Renal cortex interstitium (tissue), 11 donors: ENCODE results near the gene RNF13. TPM values are rescaled to one million over a fixed set of nuclear protein-coding genes. Genes with fewer than 3 reads are reported as not detected.
"Not testable (repeated sequence)": the region's sequence is repeated elsewhere in the genome, so short reads cannot be mapped to it uniquely, and the experiment has no call there.

Source experiments
- DNase-seq, 11 donors: peaks; one replicate each; pipeline ENCODE4 v3.0.0-alpha.2; 2013; ENCODE audit warnings: low read depth in 9 of 11, low spot score in 4 of 11; ENCODE audit errors: extremely low read depth in 1 of 11
- polyA plus RNA-seq, 3 donors: library from polyadenylated mRNA; unstranded; fragments of 120-200 nt; gene quantifications; one replicate each; pipeline ENCODE4 v1.2.1, GENCODE V29; 2013; ENCODE audit not compliant: insufficient read length in 3 of 3

The RNF13 gene
- polyA plus RNA-seq, 3 donors: 79.2 to 97.8 (median 87.7) TPM

GRCh38 chr3:149820183-149820582 lies 7.2 kb downstream of the RNF13 start:
- no peak for DNase-seq

GRCh38 chr3:149826636-149827035 lies 13.6 kb downstream of the RNF13 start:
- DNase-seq: no peak

- no peak for DNase-seq
Measured at GRCh38 chr3:149828390-149828789, 15.4 kb downstream of the RNF13 start.

- DNase-seq: not testable (repeated sequence)
Measured at GRCh38 chr3:149829631-149830030, 16.6 kb downstream of the RNF13 start.

- no peak for DNase-seq
Measured at GRCh38 chr3:149830902-149831301, 17.9 kb downstream of the RNF13 start.

GRCh38 chr3:149831321-149831720 lies 18.3 kb downstream of the RNF13 start:
- no peak for DNase-seq

- no peak for DNase-seq
Measured at GRCh38 chr3:149832086-149832485, 19.1 kb downstream of the RNF13 start.

GRCh38 chr3:149833241-149833640 lies 20.2 kb downstream of the RNF13 start:
- DNase-seq: no peak

GRCh38 chr3:149838491-149838890 lies 25.5 kb downstream of the RNF13 start:
- not testable (repeated sequence) for DNase-seq

GRCh38 chr3:149839469-149839868 lies 26.5 kb downstream of the RNF13 start:
- DNase-seq: not testable (repeated sequence)

- DNase-seq: no peak
Measured at GRCh38 chr3:149839896-149840295, 26.9 kb downstream of the RNF13 start.

GRCh38 chr3:149843502-149843901 lies 30.5 kb downstream of the RNF13 start:
- no peak for DNase-seq

- peak in 1 of 11 donors; percentile 5 for DNase-seq
Measured at GRCh38 chr3:149844091-149844490, 31.1 kb downstream of the RNF13 start.

- DNase-seq: no peak
Measured at GRCh38 chr3:149845570-149846244, 32.7 kb downstream of the RNF13 start.

GRCh38 chr3:149848238-149848637 lies 35.2 kb downstream of the RNF13 start:
- DNase-seq: no peak

- no peak for DNase-seq
Measured at GRCh38 chr3:149848688-149849087, 35.7 kb downstream of the RNF13 start.

- no peak for DNase-seq
Measured at GRCh38 chr3:149850787-149851584, 38.0 kb downstream of the RNF13 start.

- DNase-seq: peak in 1 of 11 donors; percentile 4
Measured at GRCh38 chr3:149858911-149859310, 45.9 kb downstream of the RNF13 start.

- DNase-seq: no peak
Measured at GRCh38 chr3:149860881-149861280, 47.9 kb downstream of the RNF13 start.

- no peak for DNase-seq
Measured at GRCh38 chr3:149867563-149867962, 54.5 kb downstream of the RNF13 start.

GRCh38 chr3:149871855-149872254 lies 58.8 kb downstream of the RNF13 start:
- DNase-seq: no peak
